Testis (tissue), 2 donors: ENCODE results near the gene BOLA3.

Experiments
- CTCF ChIP-seq, 3 experiments: fragments of 450-650 bp in 2 of 3; fragments of 200-600 bp in 1 of 3; sonication (generic) in 1 of 3; IDR thresholded peaks; one replicate each; pipeline ENCODE4 v1.5.1; 2016 to 2019; ENCODE audit warnings: antibody characterized with exemption in 3 of 3, mild to moderate bottlenecking in 2 of 3, moderate library complexity in 1 of 3
- POLR2A ChIP-seq: fragments of 450-650 bp; IDR thresholded peaks from one replicate; pipeline ENCODE4 v1.6.1; 2017; ENCODE audit warnings: antibody characterized with exemption, mild to moderate bottlenecking, moderate library complexity

- TF ChIP-seq CTCF (IDR thresholded peaks at IDR 0.05) = no peak
- TF ChIP-seq POLR2A = no peak
These were observed 38.3 kb upstream of the BOLA3 start for GRCh38 chr2:74186038-74186437.
